ENCODE data around the gene ORMDL3. TPM values are rescaled to one million over a fixed set of nuclear protein-coding genes. Genes with fewer than 3 reads are reported as not detected.

Gene ORMDL3
- total RNA-seq, 1 donor from 2014 or later = 38.5 TPM

DNA sequence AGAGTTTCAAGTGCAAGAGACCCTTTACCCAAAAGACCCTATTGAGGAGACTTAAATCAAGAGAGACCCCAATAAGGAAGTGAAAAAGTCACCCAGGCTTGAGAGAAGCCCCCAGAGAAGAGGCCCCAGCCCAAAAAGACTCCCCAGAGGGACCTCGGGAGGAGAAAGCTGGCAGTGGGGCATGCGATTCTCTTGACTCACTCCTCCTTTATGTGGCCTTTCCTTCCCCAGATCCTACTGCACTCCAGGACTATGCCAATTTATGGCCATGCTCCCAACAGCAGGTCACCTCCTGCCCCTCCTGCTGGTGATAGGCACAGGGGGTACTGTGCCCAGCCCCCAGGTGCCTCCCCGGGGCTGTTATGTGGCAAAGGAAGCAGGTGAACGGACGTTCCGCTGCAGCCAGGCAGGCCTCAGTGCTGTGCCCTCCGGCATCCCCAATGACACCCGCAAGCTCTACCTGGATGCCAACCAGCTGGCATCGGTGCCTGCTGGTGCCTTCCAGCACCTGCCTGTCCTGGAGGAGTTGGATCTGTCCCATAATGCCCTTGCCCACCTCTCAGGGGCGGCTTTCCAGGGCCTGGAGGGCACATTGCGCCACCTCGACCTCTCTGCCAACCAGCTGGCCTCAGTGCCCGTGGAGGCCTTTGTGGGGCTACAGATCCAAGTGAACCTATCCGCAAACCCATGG is 16.4 kb upstream of the ORMDL3 start:
- H3K36me3 Mint-ChIP-seq (ENCODE audit: low read depth) = no peaks in the 10 kb centered on the region
- POLR2A ChIA-PET = interaction anchor here (1.0 kb wide), 1 partner anchor 159 kb away, joined by 3 read pairs; no protein-coding TSS in a partner anchor
- H3K4me3 Mint-ChIP-seq = no peak overlapping the region
- intact Hi-C loops (cut with micrococcal nuclease) = no loop called here
- no peaks in the 10 kb centered on the region for H3K9me3 Mint-ChIP-seq
- CTCF ChIA-PET = no interaction called here
- DNase-seq (no peak), ATAC-seq (ENCODE audit: low read depth) (no peak)
- H3K4me1 Mint-ChIP-seq = peaks cover 26% of the 10 kb centered on the region
- TF ChIP-seq, protein P1, sequence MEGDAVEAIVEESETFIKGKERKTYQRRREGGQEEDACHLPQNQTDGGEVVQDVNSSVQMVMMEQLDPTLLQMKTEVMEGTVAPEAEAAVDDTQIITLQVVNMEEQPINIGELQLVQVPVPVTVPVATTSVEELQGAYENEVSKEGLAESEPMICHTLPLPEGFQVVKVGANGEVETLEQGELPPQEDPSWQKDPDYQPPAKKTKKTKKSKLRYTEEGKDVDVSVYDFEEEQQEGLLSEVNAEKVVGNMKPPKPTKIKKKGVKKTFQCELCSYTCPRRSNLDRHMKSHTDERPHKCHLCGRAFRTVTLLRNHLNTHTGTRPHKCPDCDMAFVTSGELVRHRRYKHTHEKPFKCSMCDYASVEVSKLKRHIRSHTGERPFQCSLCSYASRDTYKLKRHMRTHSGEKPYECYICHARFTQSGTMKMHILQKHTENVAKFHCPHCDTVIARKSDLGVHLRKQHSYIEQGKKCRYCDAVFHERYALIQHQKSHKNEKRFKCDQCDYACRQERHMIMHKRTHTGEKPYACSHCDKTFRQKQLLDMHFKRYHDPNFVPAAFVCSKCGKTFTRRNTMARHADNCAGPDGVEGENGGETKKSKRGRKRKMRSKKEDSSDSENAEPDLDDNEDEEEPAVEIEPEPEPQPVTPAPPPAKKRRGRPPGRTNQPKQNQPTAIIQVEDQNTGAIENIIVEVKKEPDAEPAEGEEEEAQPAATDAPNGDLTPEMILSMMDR (IDR thresholded peaks at IDR 0.05) = no peak
- no peaks in the 10 kb centered on the region for H3K27me3 Mint-ChIP-seq
- no peak overlapping the region for H3K27ac Mint-ChIP-seq

DNA sequence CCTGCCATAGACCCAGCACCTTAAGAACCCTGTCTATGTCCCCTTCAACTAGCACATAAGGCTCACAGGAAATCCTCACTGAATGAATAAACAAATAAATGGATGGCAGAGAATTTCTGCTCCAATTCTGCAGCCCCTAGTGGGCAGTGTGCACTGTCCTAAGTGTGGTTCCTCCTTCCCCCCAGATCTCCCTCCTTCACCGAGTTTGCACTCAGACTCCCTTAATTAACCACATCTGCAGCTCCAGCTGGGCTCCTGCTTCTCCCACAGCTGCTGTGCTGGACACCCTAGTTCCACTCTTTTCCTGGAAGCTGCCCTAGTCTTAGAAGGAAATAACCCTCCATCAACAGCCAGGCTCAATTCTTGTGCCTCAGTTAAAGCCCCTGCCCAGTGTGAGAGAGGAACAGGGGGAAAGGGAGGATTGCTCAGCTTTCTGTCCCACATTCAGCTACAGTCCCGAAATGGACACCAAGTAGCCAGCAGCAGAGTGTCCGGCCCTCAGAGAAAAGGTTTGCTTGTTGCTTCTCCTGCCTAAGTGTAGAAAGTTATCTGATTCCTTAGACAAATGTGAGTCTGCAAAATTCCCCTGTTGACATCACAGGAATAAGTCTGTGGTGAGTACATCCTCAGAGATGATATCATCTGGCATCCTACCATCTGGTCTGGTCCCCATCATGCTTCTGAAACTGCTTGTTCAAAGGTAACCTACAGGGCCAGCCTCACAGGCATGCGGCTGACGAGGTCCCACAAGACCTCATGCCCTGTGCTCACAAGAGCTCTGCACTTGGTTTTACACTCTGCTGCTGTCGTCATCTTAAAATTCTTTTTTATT is 12.4 kb upstream of the ORMDL3 start:
- peak; percentile 70 for ATAC-seq (ENCODE audit: low read depth)
- DNase-seq = no peak
- no peak overlapping the region for H3K27ac Mint-ChIP-seq
- no peaks in the 10 kb centered on the region for H3K36me3 Mint-ChIP-seq (ENCODE audit: low read depth)
- CTCF ChIA-PET = interaction anchor here (1.0 to 2.0 kb wide), 2 partner anchors 19 to 67 kb away, joined by 4 read pairs; no protein-coding TSS in a partner anchor
- TF ChIP-seq, protein P1 (IDR thresholded peaks at IDR 0.05) = no peak
- no peaks in the 10 kb centered on the region for H3K27me3 Mint-ChIP-seq
- POLR2A ChIA-PET = no interaction called here
- H3K9me3 Mint-ChIP-seq = no peaks in the 10 kb centered on the region
- H3K4me1 Mint-ChIP-seq = peaks cover 12% of the 10 kb centered on the region
- H3K4me3 Mint-ChIP-seq = no peak overlapping the region
- intact Hi-C loops (cut with micrococcal nuclease) = no loop called here

DNA sequence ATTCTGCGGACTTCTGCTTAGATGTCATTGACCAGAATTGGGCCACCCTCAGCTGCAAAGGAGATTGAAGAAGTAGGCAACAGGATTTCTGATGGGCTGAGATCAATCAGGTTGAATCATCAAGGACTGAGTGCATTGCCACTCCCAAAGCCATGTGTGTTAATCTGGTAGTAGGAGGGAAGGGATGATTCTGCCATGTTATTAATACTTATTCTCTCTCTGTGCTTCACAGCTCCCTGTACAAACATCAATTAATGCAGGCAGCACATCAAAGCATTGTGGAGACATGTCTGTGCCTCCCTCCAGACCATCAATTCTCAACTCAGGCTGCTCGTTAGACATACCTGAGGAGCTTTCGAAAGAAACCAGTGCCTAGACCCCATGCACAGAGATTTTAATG is 11.7 kb upstream of the ORMDL3 start:
- H3K36me3 Mint-ChIP-seq (ENCODE audit: low read depth) = no peaks in the 10 kb centered on the region
- H3K9me3 Mint-ChIP-seq = no peaks in the 10 kb centered on the region
- TF ChIP-seq, protein P1 (IDR thresholded peaks at IDR 0.05) = no peak
- ChIA-PET CTCF (interaction anchor here (1.0 to 2.0 kb wide), 2 partner anchors 20 to 66 kb away, joined by 4 read pairs; no protein-coding TSS in a partner anchor), POLR2A (interaction anchor here (1.7 kb wide), 1 partner anchor 41 kb away, joined by 6 read pairs; the partner anchor contains the start of gene PSMD3)
- intact Hi-C loops (cut with micrococcal nuclease) = no loop called here
- no peak overlapping the region for H3K27ac Mint-ChIP-seq
- DNase-seq (no peak), ATAC-seq (ENCODE audit: low read depth) (no peak)
- H3K4me1 Mint-ChIP-seq = peaks cover 12% of the 10 kb centered on the region
- no peaks in the 10 kb centered on the region for H3K27me3 Mint-ChIP-seq
- H3K4me3 Mint-ChIP-seq = no peak overlapping the region

DNA sequence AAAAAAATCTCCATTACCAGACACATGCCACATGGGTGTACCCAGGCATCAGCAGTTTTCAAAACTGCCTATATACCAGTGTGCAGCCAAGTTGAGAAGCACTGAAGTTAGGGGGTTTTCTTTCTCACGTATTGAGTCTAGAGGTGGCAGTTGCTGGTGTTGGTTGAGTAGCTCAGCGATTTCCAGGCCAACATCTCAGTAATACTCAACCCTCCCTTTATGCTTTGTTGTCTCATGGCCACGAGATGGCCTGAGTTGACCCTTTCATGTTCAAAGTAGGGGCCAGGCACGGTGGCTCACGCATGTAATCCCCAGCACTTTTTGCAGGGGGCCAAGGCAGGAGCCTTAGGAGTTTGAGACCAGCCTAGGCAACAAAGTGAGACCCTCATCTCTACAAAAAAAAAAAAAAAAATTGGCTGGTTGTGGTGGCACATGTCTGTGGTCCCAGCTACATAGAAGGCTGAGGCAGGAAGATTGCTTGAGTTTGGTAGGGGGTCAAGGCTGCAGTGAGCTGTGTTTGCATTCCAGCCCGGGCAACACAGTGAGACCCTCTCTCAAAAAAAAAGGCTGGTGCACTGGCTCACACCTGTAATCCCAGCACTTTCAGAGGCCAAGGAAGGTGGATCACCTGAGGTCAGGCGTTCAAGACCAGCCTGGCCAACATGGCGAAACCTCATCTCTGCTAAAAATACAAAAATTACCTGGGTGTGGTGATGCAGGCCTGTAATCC is 10.9 kb upstream of the ORMDL3 start:
- ChIA-PET CTCF (no interaction called here), POLR2A (interaction anchor here (1.7 kb wide), 1 partner anchor 42 kb away, joined by 6 read pairs; the partner anchor contains the start of gene PSMD3)
- Mint-ChIP-seq H3K4me1 (peaks cover 11% of the 10 kb centered on the region), H3K27me3 (no peaks in the 10 kb centered on the region), H3K9me3 (no peaks in the 10 kb centered on the region), H3K4me3 (no peak overlapping the region), H3K36me3 (ENCODE audit: low read depth) (no peaks in the 10 kb centered on the region), H3K27ac (no peak overlapping the region)
- TF ChIP-seq, protein P1 (IDR thresholded peaks at IDR 0.05) = no peak
- intact Hi-C loops (cut with micrococcal nuclease) = no loop called here
- ATAC-seq (ENCODE audit: low read depth) = no peak
- DNase-seq = no peak
